HepG2 (cell line): ENCODE results near the gene GLYR1. TPM values are rescaled to one million over a fixed set of nuclear protein-coding genes. Genes with fewer than 3 reads are reported as not detected.

Experiments
- ATAC-seq: fragments of 200-7000 bp; cut with Tn5 transposase; 3 replicates; pipeline ENCODE4 v1.9.1; 2020; ENCODE audit warnings: mild to moderate bottlenecking, moderate library complexity
- BruUV-seq: library from RNA; stranded (reverse); fragments of 400-500 nt; replicated peaks from 2 replicates; lab custom pipeline; 2021; lab: Mats Ljungman, UMichigan
- CTCF ChIA-PET: fragments of 300-600 bp; formaldehyde crosslinking; extraction: SDS; loops from one replicate; lab custom pipeline; 2021; ENCODE audit warnings: low total read pairs, inconsistent platforms, low intra/inter-chr PET ratio; lab: Yijun Ruan, JAX
- POLR2A ChIA-PET: fragments of 350-600 bp; sonication (Branson Sonifier 250); formaldehyde crosslinking; loops from one replicate; lab custom pipeline; 2020; ENCODE audit warnings: antibody characterized with exemption, inconsistent platforms; lab: Yijun Ruan, JAX
- DNase-seq: peaks from one replicate; pipeline ENCODE4 v3.0.0-alpha.2; 2015; ENCODE audit warnings: low spot score
- FAIRE-seq: peaks from 3 replicates; lab custom pipeline; 2011; peaks lifted over from hg19 to GRCh38; lab: Jason Lieb, UNC
- H2AFZ ChIP-seq: one replicate; pipeline ENCODE4 v1.6.1; 2011; ENCODE audit warnings: low read length, inconsistent platforms
- H3K27ac ChIP-seq: fragments of 300-600 bp; 3 replicates; pipeline ENCODE4 v1.8.0; 2011; ENCODE audit warnings: mixed run types, mild to moderate bottlenecking, mixed read lengths, low read length, inconsistent platforms; ENCODE audit not compliant: insufficient read depth; ENCODE audit errors: extremely low read length
- H3K27me3 ChIP-seq, 2 experiments: fragments of 200-600 bp in 1 of 2; 2 replicates in 1 of 2; 3 replicates in 1 of 2; pipeline versions ENCODE4 v1.6.0 to v1.8.0; 2011; ENCODE audit warnings: low read length in 2 of 2, mild to moderate bottlenecking in 2 of 2, moderate library complexity in 2 of 2, inconsistent platforms in 1 of 2; ENCODE audit not compliant: insufficient read depth in 2 of 2, control insufficient read depth in 1 of 2
- H3K36me3 ChIP-seq, 2 experiments: fragments of 200-600 bp in 1 of 2; replicated peaks in 1 of 2; 2 replicates in 1 of 2; 3 replicates in 1 of 2; pipeline versions ENCODE4 v1.5.1 to v1.8.0; 2011; ENCODE audit warnings: low read length in 2 of 2, inconsistent platforms in 1 of 2; ENCODE audit not compliant: insufficient read depth in 2 of 2, control insufficient read depth in 1 of 2
- H3K4me1 ChIP-seq: 2 replicates; pipeline ENCODE4 v1.5.1; 2012; ENCODE audit warnings: low read length, inconsistent platforms; ENCODE audit not compliant: insufficient read depth
- H3K4me2 ChIP-seq: 2 replicates; pipeline ENCODE4 v1.6.0; 2011; ENCODE audit warnings: low read depth, low read length, inconsistent platforms
- H3K4me3 ChIP-seq, 3 experiments: fragments of 200-600 bp in 1 of 3; sonication (generic), shearing (Covaris generic) in 1 of 3; replicated peaks in 1 of 3; 2 replicates each; pipeline ENCODE4 v1.5.1; 2011 to 2016; ENCODE audit warnings: low read length in 3 of 3, inconsistent platforms in 2 of 3, low read depth in 2 of 3, mild to moderate bottlenecking in 2 of 3, control low read depth in 1 of 3, mixed read lengths in 1 of 3; ENCODE audit not compliant: insufficient read depth in 1 of 3
- H3K79me2 ChIP-seq: one replicate; pipeline ENCODE4 v1.6.1; 2011; ENCODE audit warnings: low read length, inconsistent platforms; ENCODE audit not compliant: insufficient read depth
- H3K9ac ChIP-seq: 2 replicates; pipeline ENCODE4 v1.6.0; 2011; ENCODE audit warnings: mild to moderate bottlenecking, low read depth, low read length, inconsistent platforms; ENCODE audit not compliant: insufficient read depth
- H3K9me3 ChIP-seq: 2 replicates; pipeline ENCODE4 v1.5.1; 2012; ENCODE audit warnings: mild to moderate bottlenecking, low read length
- H4K20me1 ChIP-seq: 2 replicates; pipeline ENCODE4 v1.6.0; 2011; ENCODE audit warnings: inconsistent platforms, mild to moderate bottlenecking, low read length, moderate library complexity; ENCODE audit not compliant: insufficient read depth
- AHDC1 ChIP-seq: sonication (generic); formaldehyde crosslinking; IDR thresholded peaks from 2 replicates; pipeline ENCODE4 v1.5.1; 2020; ENCODE audit warnings: mild to moderate bottlenecking, missing genetic modification reagents, borderline replicate concordance
- ARNTL ChIP-seq: sonication (generic); formaldehyde crosslinking; IDR thresholded peaks from 2 replicates; pipeline ENCODE4 v1.4.0; 2020; ENCODE audit warnings: mild to moderate bottlenecking, missing genetic modification reagents
- BORCS8-MEF2B ChIP-seq: sonication (generic); formaldehyde crosslinking; IDR thresholded peaks from 2 replicates; pipeline ENCODE4 v1.8.0; 2022; ENCODE audit warnings: mild to moderate bottlenecking, missing genetic modification reagents
- HMGA1 ChIP-seq: sonication (generic); formaldehyde crosslinking; conservative IDR thresholded peaks from 2 replicates; pipeline ENCODE4 v1.4.0; 2020; ENCODE audit warnings: missing genetic modification reagents
- NPAS2 ChIP-seq: sonication (generic); formaldehyde crosslinking; IDR thresholded peaks from 2 replicates; pipeline ENCODE4 v1.8.0; 2022; ENCODE audit warnings: mild to moderate bottlenecking, missing genetic modification reagents, borderline replicate concordance
- PATZ1 ChIP-seq: sonication (generic); formaldehyde crosslinking; IDR thresholded peaks from 2 replicates; pipeline ENCODE4 v1.4.0; 2020; ENCODE audit warnings: missing genetic modification reagents
- THYN1 ChIP-seq: sonication (generic); formaldehyde crosslinking; IDR thresholded peaks from 2 replicates; pipeline ENCODE4 v1.8.1; 2023; ENCODE audit warnings: low read depth, mild to moderate bottlenecking, moderate library complexity, missing genetic modification reagents, borderline replicate concordance
- ZNF335 ChIP-seq: sonication (generic); formaldehyde crosslinking; IDR thresholded peaks from 2 replicates; pipeline ENCODE4 v1.4.0; 2020; ENCODE audit warnings: missing genetic modification reagents
- ZNF350 ChIP-seq: sonication (generic); formaldehyde crosslinking; IDR thresholded peaks from 2 replicates; pipeline ENCODE4 v1.4.0; 2020; ENCODE audit warnings: mild to moderate bottlenecking, low read depth, missing genetic modification reagents, borderline replicate concordance
- ZNF563 ChIP-seq: sonication (generic); formaldehyde crosslinking; IDR thresholded peaks from 2 replicates; pipeline ENCODE4 v1.8.0; 2022; ENCODE audit warnings: mild to moderate bottlenecking, moderate library complexity, missing genetic modification reagents
- ZNF737 ChIP-seq: sonication (generic); formaldehyde crosslinking; IDR thresholded peaks from 2 replicates; pipeline ENCODE4 v1.5.0; 2020; ENCODE audit warnings: missing genetic modification reagents, mild to moderate bottlenecking, borderline replicate concordance
- ZSCAN20 ChIP-seq: sonication (generic); formaldehyde crosslinking; IDR thresholded peaks from 2 replicates; pipeline ENCODE4 v1.4.0; 2020; ENCODE audit warnings: missing genetic modification reagents, mild to moderate bottlenecking, borderline replicate concordance
- WGBS: methylation state at CpG from one replicate; pipeline ENCODE4 v1.1.6; 2017; ENCODE audit warnings: low lambda C conversion rate; 5-methylcytosine and 5-hydroxymethylcytosine counted together
- in situ Hi-C: cut with HindIII; loops from 2 replicates; pipeline ENCODE4 v1.10.0; 2017; ENCODE audit warnings: low pct_unique_long_range_greater_than_20kb; ENCODE audit not compliant: extremely low pct_ligation_motif_present
- intact Hi-C: fragments of 100-400 bp; cut with micrococcal nuclease; formaldehyde crosslinking; loops from one replicate; pipeline ENCODE4 v1.10.0; 2022; ENCODE audit not compliant: unreplicated experiment
- polyA plus RNA-seq, 8 experiments: library from polyadenylated mRNA; depleted of rRNA in 3 of 8; stranded (reverse) in 7 of 8; unstranded in 1 of 8; fragments of >200 nt; fragmentation: Illumina TruSeq in 4 of 8; extraction: Trizol in 4 of 8; gene quantifications; 2 replicates each; pipeline versions ENCODE4 v1.2.1 to v1.2.3, GENCODE V29; 2011 to 2016; ENCODE audit warnings: low read depth in 4 of 8, missing spikeins in 1 of 8, mixed read lengths in 1 of 8; ENCODE audit not compliant: insufficient read depth in 1 of 8
- total RNA-seq, 5 experiments: library from RNA; depleted of rRNA; stranded (reverse); fragments of >200 nt; fragmentation: Illumina TruSeq; extraction: Trizol; gene quantifications; 2 replicates each; pipeline ENCODE4 v1.2.3, GENCODE V29; 2016; ENCODE audit warnings: low read depth in 1 of 5

GLYR1 gene
- total and polyA plus RNA-seq, 2 of the 13 experiments (the other 11 are each of a cell fraction or from before 2014, with no cell fraction given) = 28.3 to 48.7 TPM

GRCh38 chr16:4852221-4852872 lies 5.3 kb upstream of the GLYR1 start (continued):
- TF ChIP-seq ZNF563 (CRISPR knock-in tag) (no peak), NPAS2 (no peak), HMGA1 (CRISPR knock-in tag) (no peak), THYN1 (no peak), ZNF335 (no peak), AHDC1 (CRISPR knock-in tag) (no peak)

GRCh38 chr16:4850211-4850610 lies 3.1 kb upstream of the GLYR1 start:
- Histone ChIP-seq H3K4me2 (peak overlapping the region; percentile 98), H3K79me2 (peaks cover 72% of the 10 kb centered on the region), H3K27me3 (peaks cover 0 to 4% of the 10 kb centered on the region in 2 experiments; a peak in 1 of 5 replicates), H4K20me1 (peaks cover 45% of the 10 kb centered on the region), H3K27ac (no peak overlapping the region), H3K4me3 (peak overlapping the region; percentile 4 to 94 (median 18); a peak in 1 of 6 replicates), H3K9me3 (no peaks in the 10 kb centered on the region), H2AFZ (no peak overlapping the region), H3K36me3 (peaks cover 7 to 24% of the 10 kb centered on the region in 2 experiments), H3K4me1 (peaks cover 43% of the 10 kb centered on the region), H3K9ac (no peak overlapping the region; the same call in 1 of the 2 replicates)
- DNase-seq (no peak), ATAC-seq (no peak), FAIRE-seq (no peak)
- ChIA-PET CTCF (no interaction called here), POLR2A (no interaction called here)
- WGBS = 83% methylated on average over 3 of the region's 3 CpGs
- in situ Hi-C loops (no loop called here), intact Hi-C loops (no loop called here)
- BruUV-seq = no TSS peak
- TF ChIP-seq ZNF737 (CRISPR knock-in tag) = no peak
- TF ChIP-seq BORCS8-MEF2B (CRISPR knock-in tag) = no peak
- no peak for TF ChIP-seq ARNTL (CRISPR knock-in tag)
- no peak for TF ChIP-seq ZNF350 (CRISPR knock-in tag)
- no peak for TF ChIP-seq ZSCAN20 (CRISPR knock-in tag)
- TF ChIP-seq PATZ1 = no peak
